ENCODE measurements around the gene BCL7A.

BCL7A gene

GRCh38 chr12:122085591-122085990, 63.9 kb downstream of the BCL7A start:
- no peak overlapping the region for H3K27ac ChIP-seq
- TF ChIP-seq CTCF (conservative IDR thresholded peaks at IDR 0.05), result no peak

GRCh38 chr12:122086116-122086515, 64.4 kb downstream of the BCL7A start:
- no peak overlapping the region for H3K27ac ChIP-seq
- no peak for TF ChIP-seq CTCF (conservative IDR thresholded peaks at IDR 0.05)

GRCh38 chr12:122086641-122087285, 65.1 kb downstream of the BCL7A start:
- H3K27ac ChIP-seq, result no peak overlapping the region
- no peak for TF ChIP-seq CTCF (conservative IDR thresholded peaks at IDR 0.05)

- H3K27ac ChIP-seq, result no peak overlapping the region
Measured at GRCh38 chr12:122087431-122088178, 65.9 kb downstream of the BCL7A start.

GRCh38 chr12:122088179-122088810, 66.6 kb downstream of the BCL7A start:
- no peak overlapping the region for H3K27ac ChIP-seq
- no peak for TF ChIP-seq CTCF (conservative IDR thresholded peaks at IDR 0.05)

More at GRCh38 chr12:122087431-122088178, 65.9 kb downstream of the BCL7A start:
- no peak for TF ChIP-seq CTCF (conservative IDR thresholded peaks at IDR 0.05)

GRCh38 chr12:122089077-122089476, 67.4 kb downstream of the BCL7A start:
- TF ChIP-seq CTCF (conservative IDR thresholded peaks at IDR 0.05), result no peak
- no peak overlapping the region for H3K27ac ChIP-seq

GRCh38 chr12:122090759-122091515, 69.3 kb downstream of the BCL7A start:
- H3K27ac ChIP-seq, result peak overlapping the region; percentile 99; the same call in 1 of the 2 replicates
- TF ChIP-seq CTCF (conservative IDR thresholded peaks at IDR 0.05), result no peak

All from VCaP (cell line).